ENCODE results near the gene MTSS2. TPM values are rescaled to one million over a fixed set of nuclear protein-coding genes. Genes with fewer than 3 reads are reported as not detected.

Gene MTSS2, protein sequence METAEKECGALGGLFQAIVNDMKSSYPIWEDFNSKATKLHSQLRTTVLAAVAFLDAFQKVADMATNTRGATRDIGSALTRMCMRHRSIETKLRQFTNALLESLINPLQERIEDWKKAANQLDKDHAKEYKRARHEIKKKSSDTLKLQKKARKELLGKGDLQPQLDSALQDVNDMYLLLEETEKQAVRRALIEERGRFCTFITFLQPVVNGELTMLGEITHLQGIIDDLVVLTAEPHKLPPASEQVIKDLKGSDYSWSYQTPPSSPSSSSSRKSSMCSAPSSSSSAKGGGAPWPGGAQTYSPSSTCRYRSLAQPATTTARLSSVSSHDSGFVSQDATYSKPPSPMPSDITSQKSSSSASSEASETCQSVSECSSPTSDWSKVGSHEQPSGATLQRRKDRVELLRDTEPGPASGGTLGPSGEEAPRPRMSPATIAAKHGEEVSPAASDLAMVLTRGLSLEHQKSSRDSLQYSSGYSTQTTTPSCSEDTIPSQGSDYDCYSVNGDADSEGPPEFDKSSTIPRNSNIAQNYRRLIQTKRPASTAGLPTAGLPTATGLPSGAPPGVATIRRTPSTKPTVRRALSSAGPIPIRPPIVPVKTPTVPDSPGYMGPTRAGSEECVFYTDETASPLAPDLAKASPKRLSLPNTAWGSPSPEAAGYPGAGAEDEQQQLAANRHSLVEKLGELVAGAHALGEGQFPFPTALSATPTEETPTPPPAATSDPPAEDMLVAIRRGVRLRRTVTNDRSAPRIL
- 23.0 and 36.4 TPM in 2 replicates for total RNA-seq

DNA sequence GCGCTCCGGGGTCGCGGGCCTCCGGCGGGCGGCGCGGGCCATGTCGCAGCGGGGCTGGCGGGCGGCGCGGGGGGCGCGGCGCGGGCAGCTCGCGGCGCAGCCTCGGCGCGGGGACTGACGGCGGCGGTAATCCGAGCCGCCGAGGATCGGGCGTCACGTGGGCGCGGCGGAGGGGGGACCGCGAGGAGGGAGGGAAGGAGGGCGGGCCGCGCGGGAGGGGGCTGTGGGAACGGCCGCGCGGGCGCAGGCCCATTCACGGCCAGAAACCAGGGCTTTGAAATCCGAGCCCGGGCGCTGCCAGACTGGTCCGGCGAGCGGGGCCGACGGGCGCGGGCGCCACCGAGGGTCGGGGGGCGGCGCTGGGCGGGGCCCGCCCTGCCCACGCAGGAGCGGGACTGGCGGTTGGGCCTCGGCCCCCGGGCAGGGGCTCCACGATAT, at the start of gene MTSS2:
Gene MTSS2 (minus strand): TSS at position 116 of the 438 bp plus-strand sequence. CDS start 262 bp downstream, outside the sequence.

DNA sequence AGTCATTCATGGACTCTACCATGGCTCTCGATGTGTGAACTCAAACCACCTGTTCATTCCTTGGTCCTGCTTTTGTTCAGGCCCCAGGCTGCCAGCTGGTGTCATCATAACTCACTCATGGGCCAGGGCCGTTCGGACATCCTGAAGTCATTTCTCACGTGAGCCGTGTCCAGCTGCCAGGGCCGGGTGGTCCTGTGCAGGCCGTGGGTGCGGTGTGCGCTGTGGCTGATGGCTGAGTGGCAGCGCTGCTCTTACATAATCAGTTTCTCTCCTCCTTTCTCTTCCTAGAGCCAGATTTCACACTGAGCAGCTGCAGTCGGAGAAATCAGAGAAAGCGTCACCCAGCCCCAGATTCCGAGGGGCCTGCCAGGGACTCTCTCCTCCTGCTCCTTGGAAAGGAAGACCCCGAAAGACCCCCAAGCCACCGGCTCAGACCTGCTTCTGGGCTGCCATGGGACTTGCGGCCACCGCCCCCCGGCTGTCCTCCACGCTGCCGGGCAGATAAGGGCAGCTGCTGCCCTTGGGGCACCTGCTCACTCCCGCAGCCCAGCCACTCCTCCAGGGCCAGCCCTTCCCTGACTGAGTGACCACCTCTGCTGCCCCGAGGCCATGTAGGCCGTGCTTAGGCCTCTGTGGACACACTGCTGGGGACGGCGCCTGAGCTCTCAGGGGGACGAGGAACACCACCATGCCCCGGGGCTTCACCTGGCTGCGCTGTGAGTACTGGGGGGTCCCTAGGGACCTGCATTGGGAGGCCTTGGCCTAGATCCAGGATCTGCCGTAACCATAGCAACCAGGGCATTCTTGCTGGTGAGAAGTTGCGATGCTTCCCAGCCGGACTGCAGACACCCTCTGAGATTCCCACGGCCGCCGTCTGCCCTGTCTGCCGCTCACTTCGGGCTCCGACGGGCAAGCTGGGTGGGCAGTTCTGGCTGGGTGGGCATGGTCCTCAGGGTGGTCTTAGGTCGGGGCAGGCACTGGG, 39.3 kb downstream of the MTSS2 start, which contains the start of gene IL34:
Gene IL34 (plus strand): TSS at position 300 of the 982 bp plus-strand sequence. CDS start 389 bp downstream, at position 689.

Other genes starting within 250 kb of the MTSS2 start
- gene ST3GAL2, start 247.0 kb downstream of the MTSS2 start, total RNA-seq, result 32.1 and 33.0 TPM in 2 replicates
- gene FCSK, start 231.5 kb downstream of the MTSS2 start, total RNA-seq, result 13.7 and 15.0 TPM in 2 replicates
- 39.5 and 39.6 TPM in 2 replicates for gene COG4, start 162.5 kb downstream of the MTSS2 start, total RNA-seq
- 103 and 167 TPM in 2 replicates for gene SF3B3, start 162.2 kb downstream of the MTSS2 start, total RNA-seq
- 3.3 and 5.1 TPM in 2 replicates for gene IL34, start 39.5 kb downstream of the MTSS2 start, total RNA-seq
- gene VAC14, start 115.1 kb upstream of the MTSS2 start, total RNA-seq, result 63.4 and 75.3 TPM in 2 replicates

All from mammary microvascular endothelial cell (primary cell).